Fibroblast of the aortic adventitia (primary cell): ENCODE data around the gene ATP2B2. TPM values are rescaled to one million over a fixed set of nuclear protein-coding genes. Genes with fewer than 3 reads are reported as not detected.

ENCODE experiments used
- DNase-seq: peaks from one replicate; pipeline ENCODE4 v3.0.0-alpha.2; 2010; ENCODE audit warnings: low read depth
- H3K4me3 ChIP-seq: 2 replicates; pipeline ENCODE4 v1.5.1; 2011; ENCODE audit warnings: low read depth, mild to moderate bottlenecking, control low read depth, low read length, moderate library complexity
- CTCF ChIP-seq: IDR thresholded peaks from 2 replicates; pipeline ENCODE4 v1.5.1; 2011; ENCODE audit warnings: mild to moderate bottlenecking, low read length, control low read depth, inconsistent platforms; ENCODE audit not compliant: insufficient read depth
- total RNA-seq: library from RNA; depleted of rRNA; stranded (reverse); fragments of >200 nt; gene quantifications from 2 replicates; pipeline ENCODE4 v1.2.3, GENCODE V29; 2012; ENCODE audit warnings: low replicate concordance

ATP2B2 gene
- total RNA-seq, 1 donor, result not detected

GRCh38 chr3:10371789-10372188, 133.6 kb downstream of the ATP2B2 start:
- H3K4me3 ChIP-seq, result no peak overlapping the region
- DNase-seq, result no peak
- TF ChIP-seq CTCF, result no peak

GRCh38 chr3:10371167-10371566, 134.2 kb downstream of the ATP2B2 start:
- TF ChIP-seq CTCF, result no peak
- no peak overlapping the region for H3K4me3 ChIP-seq
- DNase-seq, result peak; percentile 18

GRCh38 chr3:10370429-10370828, 135.0 kb downstream of the ATP2B2 start:
- TF ChIP-seq CTCF, result no peak
- peak; percentile 55 for DNase-seq
- H3K4me3 ChIP-seq, result no peak overlapping the region

GRCh38 chr3:10368512-10368911, 136.9 kb downstream of the ATP2B2 start:
- H3K4me3 ChIP-seq, result no peak overlapping the region
- TF ChIP-seq CTCF, result no peak

GRCh38 chr3:10367506-10367905, 137.9 kb downstream of the ATP2B2 start:
- no peak for TF ChIP-seq CTCF
- DNase-seq, result no peak

More at GRCh38 chr3:10368512-10368911, 136.9 kb downstream of the ATP2B2 start:
- no peak for DNase-seq

GRCh38 chr3:10366651-10367101, 138.7 kb downstream of the ATP2B2 start:
- DNase-seq, result peak; percentile 98
- no peak overlapping the region for H3K4me3 ChIP-seq
- TF ChIP-seq CTCF, result no peak

More at GRCh38 chr3:10367506-10367905, 137.9 kb downstream of the ATP2B2 start:
- no peak overlapping the region for H3K4me3 ChIP-seq

GRCh38 chr3:10365791-10366190, 139.6 kb downstream of the ATP2B2 start:
- no peak overlapping the region for H3K4me3 ChIP-seq
- DNase-seq, result peak; percentile 63
- TF ChIP-seq CTCF, result no peak
